ENCODE results near the gene FAM171A1. TPM values are rescaled to one million over a fixed set of nuclear protein-coding genes. Genes with fewer than 3 reads are reported as not detected.

Gene FAM171A1
- total RNA-seq, 1 donor from 2014 or later: 27.7 TPM

GRCh38 chr10:15266117-15266516, 105.0 kb downstream of the FAM171A1 start:
- Histone ChIP-seq H3K36me3 (peaks cover 0 to 9% of the 10 kb centered on the region in 2 donors), H3K9me3 (no peaks in the 10 kb centered on the region), H3K4me1 (no peaks in the 10 kb centered on the region), H3K27me3 (no peaks in the 10 kb centered on the region), H3K27ac (no peak overlapping the region), H3K4me3 (no peak overlapping the region)
- no peak for DNase-seq (ENCODE audit: low spot score in 2 of 2)
- intact Hi-C loops (cut with DNase I): no loop called here
- no peak for TF ChIP-seq CTCF (IDR thresholded peaks at IDR 0.05)

GRCh38 chr10:15265558-15265957, 105.5 kb downstream of the FAM171A1 start:
- Histone ChIP-seq H3K27ac (no peak overlapping the region), H3K36me3 (peaks cover 0 to 9% of the 10 kb centered on the region in 2 donors), H3K4me1 (no peaks in the 10 kb centered on the region), H3K27me3 (no peaks in the 10 kb centered on the region), H3K9me3 (no peaks in the 10 kb centered on the region), H3K4me3 (no peak overlapping the region)
- no peak for TF ChIP-seq CTCF (IDR thresholded peaks at IDR 0.05)
- no peak for DNase-seq (ENCODE audit: low spot score in 2 of 2)
- intact Hi-C loops (cut with DNase I): no loop called here

GRCh38 chr10:15265056-15265455, 106.0 kb downstream of the FAM171A1 start:
- Histone ChIP-seq H3K27me3 (no peaks in the 10 kb centered on the region), H3K36me3 (peaks cover 0 to 9% of the 10 kb centered on the region in 2 donors), H3K4me3 (no peak overlapping the region), H3K4me1 (no peaks in the 10 kb centered on the region), H3K9me3 (no peaks in the 10 kb centered on the region), H3K27ac (no peak overlapping the region)
- intact Hi-C loops (cut with DNase I): no loop called here
- TF ChIP-seq CTCF (IDR thresholded peaks at IDR 0.05): no peak
- no peak for DNase-seq (ENCODE audit: low spot score in 2 of 2)

- Histone ChIP-seq H3K27ac (no peak overlapping the region), H3K36me3 (peaks cover 0 to 3% of the 10 kb centered on the region in 2 donors), H3K4me1 (no peaks in the 10 kb centered on the region), H3K9me3 (no peaks in the 10 kb centered on the region), H3K4me3 (no peak overlapping the region), H3K27me3 (no peaks in the 10 kb centered on the region)
- no peak for DNase-seq (ENCODE audit: low spot score in 2 of 2)
- TF ChIP-seq CTCF (IDR thresholded peaks at IDR 0.05): no peak
- intact Hi-C loops (cut with DNase I): loop anchor here (2.0 kb wide), 1 partner anchor 107 kb away; the partner anchor contains the start of gene FAM171A1
Measured at GRCh38 chr10:15263657-15264323, 107.3 kb downstream of the FAM171A1 start.

GRCh38 chr10:15262036-15262713, 108.9 kb downstream of the FAM171A1 start:
- DNase-seq (ENCODE audit: low spot score in 2 of 2): no peak
- peak in 2 of 3 experiments; percentile 32 to 50 for TF ChIP-seq CTCF (IDR thresholded peaks at IDR 0.05)
- Histone ChIP-seq H3K4me3 (no peak overlapping the region), H3K36me3 (peaks cover 0 to 3% of the 10 kb centered on the region in 2 donors), H3K27me3 (no peaks in the 10 kb centered on the region), H3K9me3 (no peaks in the 10 kb centered on the region), H3K27ac (no peak overlapping the region), H3K4me1 (no peaks in the 10 kb centered on the region)
- intact Hi-C loops (cut with DNase I): loop anchor here (2.0 kb wide), 1 partner anchor 109 kb away; the partner anchor contains the start of gene FAM171A1

All from ascending aorta (tissue), 2 donors.